ENCODE measurements around the gene CCKAR. TPM values are rescaled to one million over a fixed set of nuclear protein-coding genes. Genes with fewer than 3 reads are reported as not detected.
A peak's percentile ranks its signal among the peaks of the same experiment; 100 is the strongest.

The CCKAR gene
- total RNA-seq, 2 donors from 2014 or later = not detected

DNA sequence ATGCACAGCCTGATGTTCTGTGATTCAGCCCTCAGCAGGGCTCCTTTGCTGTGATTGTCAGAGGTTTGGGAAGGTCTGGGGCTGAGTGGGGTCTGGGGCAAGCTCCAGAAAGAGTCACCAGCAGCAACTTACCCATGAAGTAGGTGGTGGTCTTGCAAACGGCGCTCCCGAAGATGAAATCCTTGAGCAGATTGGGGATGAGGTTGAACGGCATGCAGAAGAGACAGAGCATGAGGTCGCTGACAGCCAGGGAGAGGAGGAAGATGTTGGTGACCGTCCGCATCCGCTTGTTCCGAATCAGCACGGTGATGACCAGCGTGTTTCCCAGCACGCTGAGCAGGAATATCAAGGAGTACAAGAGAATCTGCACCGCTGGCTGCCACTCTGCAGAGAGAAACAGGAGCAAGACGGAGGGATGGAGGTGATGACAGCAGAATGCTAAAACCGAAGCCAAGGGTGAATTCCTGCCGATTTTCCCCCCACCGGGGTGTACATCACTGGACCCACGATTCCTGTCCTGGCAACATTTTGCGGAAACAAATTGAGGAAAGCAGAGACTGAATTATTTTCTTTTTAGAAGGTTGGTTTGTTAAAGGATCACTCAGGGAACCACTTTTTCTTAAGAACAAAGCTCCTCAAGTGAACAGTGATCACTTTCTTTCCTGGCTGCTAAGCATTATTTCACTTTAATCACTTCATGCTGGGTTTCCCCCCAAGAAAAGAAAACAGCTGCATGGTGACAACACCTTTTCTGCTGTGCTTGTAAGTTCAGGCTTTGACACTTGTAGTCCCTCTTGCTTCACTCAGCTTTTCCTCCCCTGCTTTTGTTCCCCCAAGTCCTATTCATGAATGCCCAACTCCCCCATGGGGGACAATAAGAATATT is 941 bp downstream of the CCKAR start:
- no peaks in the 10 kb centered on the region for H3K4me1 ChIP-seq
- DNase-seq (ENCODE audit: low spot score) = peak; percentile 57
- no peaks in the 10 kb centered on the region for H3K27me3 ChIP-seq
- TF ChIP-seq, protein P1, sequence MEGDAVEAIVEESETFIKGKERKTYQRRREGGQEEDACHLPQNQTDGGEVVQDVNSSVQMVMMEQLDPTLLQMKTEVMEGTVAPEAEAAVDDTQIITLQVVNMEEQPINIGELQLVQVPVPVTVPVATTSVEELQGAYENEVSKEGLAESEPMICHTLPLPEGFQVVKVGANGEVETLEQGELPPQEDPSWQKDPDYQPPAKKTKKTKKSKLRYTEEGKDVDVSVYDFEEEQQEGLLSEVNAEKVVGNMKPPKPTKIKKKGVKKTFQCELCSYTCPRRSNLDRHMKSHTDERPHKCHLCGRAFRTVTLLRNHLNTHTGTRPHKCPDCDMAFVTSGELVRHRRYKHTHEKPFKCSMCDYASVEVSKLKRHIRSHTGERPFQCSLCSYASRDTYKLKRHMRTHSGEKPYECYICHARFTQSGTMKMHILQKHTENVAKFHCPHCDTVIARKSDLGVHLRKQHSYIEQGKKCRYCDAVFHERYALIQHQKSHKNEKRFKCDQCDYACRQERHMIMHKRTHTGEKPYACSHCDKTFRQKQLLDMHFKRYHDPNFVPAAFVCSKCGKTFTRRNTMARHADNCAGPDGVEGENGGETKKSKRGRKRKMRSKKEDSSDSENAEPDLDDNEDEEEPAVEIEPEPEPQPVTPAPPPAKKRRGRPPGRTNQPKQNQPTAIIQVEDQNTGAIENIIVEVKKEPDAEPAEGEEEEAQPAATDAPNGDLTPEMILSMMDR (IDR thresholded peaks at IDR 0.05) = no peak
- H3K4me3 ChIP-seq = no peak overlapping the region
- H3K9me3 ChIP-seq = no peaks in the 10 kb centered on the region
- H3K36me3 ChIP-seq = no peaks in the 10 kb centered on the region
- no peak overlapping the region for H3K27ac ChIP-seq

DNA sequence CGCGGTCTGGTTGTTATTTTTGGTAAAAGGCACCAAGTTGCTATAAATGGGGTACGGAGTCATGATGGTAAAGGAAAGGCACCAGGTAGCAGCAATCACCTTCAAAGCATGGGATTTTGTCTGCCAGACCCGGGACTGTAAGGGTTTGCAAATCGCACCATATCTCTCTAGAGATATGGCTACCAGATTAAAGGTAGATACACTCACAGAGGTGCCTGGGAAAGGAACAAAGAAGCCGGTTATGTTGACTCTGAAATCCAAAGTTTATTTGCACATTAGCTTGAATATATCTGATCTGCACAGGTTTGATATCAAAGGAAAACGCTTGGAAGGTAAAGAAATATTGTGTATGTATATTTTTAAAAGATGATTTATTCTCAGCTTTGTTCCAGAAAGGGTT is 4.6 kb downstream of the CCKAR start:
- no peaks in the 10 kb centered on the region for H3K9me3 ChIP-seq
- no peak for DNase-seq (ENCODE audit: low spot score)
- TF ChIP-seq, protein P1 (IDR thresholded peaks at IDR 0.05) = no peak
- H3K4me3 ChIP-seq = no peak overlapping the region
- no peaks in the 10 kb centered on the region for H3K27me3 ChIP-seq
- no peaks in the 10 kb centered on the region for H3K36me3 ChIP-seq
- H3K4me1 ChIP-seq = no peaks in the 10 kb centered on the region
- no peak overlapping the region for H3K27ac ChIP-seq

- TF ChIP-seq, protein P1 (IDR thresholded peaks at IDR 0.05) = no peak
- no peaks in the 10 kb centered on the region for H3K36me3 ChIP-seq
- no peak for DNase-seq (ENCODE audit: low spot score)
- H3K9me3 ChIP-seq = no peaks in the 10 kb centered on the region
- no peak overlapping the region for H3K4me3 ChIP-seq
- H3K27ac ChIP-seq = no peak overlapping the region
- H3K27me3 ChIP-seq = no peaks in the 10 kb centered on the region
- no peaks in the 10 kb centered on the region for H3K4me1 ChIP-seq
These were observed 5.8 kb downstream of the CCKAR start for GRCh38 chr4:26484516-26484915.

DNA sequence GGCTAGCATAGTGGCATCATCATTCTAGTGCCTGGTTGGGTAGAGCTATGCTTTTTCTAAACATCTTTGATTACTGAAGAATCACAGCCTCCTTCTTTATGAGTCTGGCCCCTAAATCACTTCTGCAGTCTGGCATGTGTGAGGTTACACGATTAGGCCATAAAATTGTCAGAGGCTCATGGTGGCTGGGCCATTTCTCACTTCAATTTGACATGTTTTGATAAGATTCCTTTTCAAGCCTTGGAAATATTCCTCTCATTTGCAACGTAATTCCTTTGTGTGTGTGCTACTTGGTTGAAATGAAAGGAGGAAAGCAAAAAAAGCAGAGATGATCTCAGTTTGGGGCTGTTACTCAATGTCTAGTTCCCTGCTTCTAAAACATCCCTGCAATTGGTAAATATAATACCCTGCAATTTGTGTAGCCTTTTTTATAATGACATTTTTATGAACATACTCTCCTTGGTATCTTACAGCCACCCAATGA is 6.2 kb downstream of the CCKAR start:
- TF ChIP-seq, protein P1 (IDR thresholded peaks at IDR 0.05) = no peak
- H3K36me3 ChIP-seq = no peaks in the 10 kb centered on the region

DNA sequence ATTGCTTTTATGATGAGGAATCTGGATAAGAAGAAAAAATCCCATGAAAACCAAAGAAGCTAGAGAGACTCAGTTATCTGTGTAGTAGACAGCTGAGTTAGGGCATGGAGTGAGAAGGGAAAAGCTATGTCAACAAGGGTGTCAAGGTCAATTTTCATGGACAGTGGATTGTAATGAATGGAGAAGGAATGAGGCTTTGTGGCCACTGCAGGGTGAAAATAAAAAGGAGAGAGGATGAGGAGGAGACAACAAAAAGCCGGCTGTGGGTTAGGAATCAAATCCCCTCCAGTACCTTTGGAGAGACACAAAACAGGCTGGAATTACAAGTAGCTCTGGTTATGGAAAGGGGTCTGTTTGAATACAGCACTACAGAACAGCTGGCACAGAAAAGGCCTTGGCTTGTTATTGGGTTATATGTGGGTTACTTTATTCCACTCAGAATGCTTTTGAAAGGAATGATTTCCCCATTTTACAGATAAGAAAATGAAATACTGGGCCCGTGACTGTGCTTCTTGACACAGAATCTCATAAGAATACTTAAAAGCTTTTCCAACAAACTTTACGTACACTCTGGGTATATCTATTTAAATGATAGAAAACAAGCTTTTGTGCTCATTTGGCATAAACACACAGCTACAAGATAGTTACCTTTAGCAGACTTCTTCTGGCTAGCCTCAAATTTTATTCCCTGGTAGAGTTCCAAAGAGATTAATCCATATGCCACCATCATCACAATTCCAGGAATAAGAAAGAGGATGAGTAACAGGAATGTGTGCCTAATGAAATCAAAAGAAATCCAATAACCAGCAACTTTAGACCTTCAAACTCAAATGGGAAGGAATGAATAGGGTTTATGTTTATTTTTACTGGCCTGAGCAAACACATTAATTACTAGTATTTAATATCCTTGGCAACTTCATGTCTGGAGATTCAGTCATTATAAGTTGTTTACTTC is 7.5 kb downstream of the CCKAR start:
- TF ChIP-seq, protein P1 (IDR thresholded peaks at IDR 0.05) = no peak
- DNase-seq (ENCODE audit: low spot score) = no peak
- Histone ChIP-seq H3K9me3 (no peaks in the 10 kb centered on the region), H3K27ac (no peak overlapping the region), H3K27me3 (no peaks in the 10 kb centered on the region), H3K4me3 (no peak overlapping the region), H3K4me1 (no peaks in the 10 kb centered on the region), H3K36me3 (no peaks in the 10 kb centered on the region)

More for the DNA sequence above, 6.2 kb downstream of the CCKAR start:
- Histone ChIP-seq H3K4me3 (no peak overlapping the region), H3K4me1 (no peaks in the 10 kb centered on the region), H3K9me3 (no peaks in the 10 kb centered on the region), H3K27ac (no peak overlapping the region), H3K27me3 (no peaks in the 10 kb centered on the region)
- DNase-seq (ENCODE audit: low spot score) = no peak

All from right atrium auricular region (tissue), 2 donors.